Measurements from ENCODE around the gene JCAD.

The JCAD gene

DNA sequence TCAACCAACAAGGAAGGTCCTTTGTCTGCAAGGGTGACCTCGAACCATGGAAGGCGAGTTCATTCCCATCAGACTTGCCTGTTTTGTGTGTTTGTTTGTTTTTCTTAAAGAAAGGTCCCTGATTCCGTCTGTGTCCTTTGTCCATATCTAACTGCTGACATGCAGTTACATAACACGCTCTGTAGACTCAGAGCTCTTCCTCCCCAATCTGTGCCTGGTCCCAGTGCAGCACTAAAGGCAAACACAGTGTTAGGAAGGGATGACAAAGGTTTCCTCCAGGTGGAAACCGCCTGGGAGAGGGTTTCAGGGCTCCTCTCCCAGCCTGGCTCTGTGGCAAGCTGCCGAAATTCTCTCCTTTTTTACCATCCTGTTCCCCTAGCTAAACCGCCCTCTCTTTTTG lies 13.4 kb downstream of the JCAD start:
- DNase-seq (ENCODE audit: low read depth) = no peak

DNA sequence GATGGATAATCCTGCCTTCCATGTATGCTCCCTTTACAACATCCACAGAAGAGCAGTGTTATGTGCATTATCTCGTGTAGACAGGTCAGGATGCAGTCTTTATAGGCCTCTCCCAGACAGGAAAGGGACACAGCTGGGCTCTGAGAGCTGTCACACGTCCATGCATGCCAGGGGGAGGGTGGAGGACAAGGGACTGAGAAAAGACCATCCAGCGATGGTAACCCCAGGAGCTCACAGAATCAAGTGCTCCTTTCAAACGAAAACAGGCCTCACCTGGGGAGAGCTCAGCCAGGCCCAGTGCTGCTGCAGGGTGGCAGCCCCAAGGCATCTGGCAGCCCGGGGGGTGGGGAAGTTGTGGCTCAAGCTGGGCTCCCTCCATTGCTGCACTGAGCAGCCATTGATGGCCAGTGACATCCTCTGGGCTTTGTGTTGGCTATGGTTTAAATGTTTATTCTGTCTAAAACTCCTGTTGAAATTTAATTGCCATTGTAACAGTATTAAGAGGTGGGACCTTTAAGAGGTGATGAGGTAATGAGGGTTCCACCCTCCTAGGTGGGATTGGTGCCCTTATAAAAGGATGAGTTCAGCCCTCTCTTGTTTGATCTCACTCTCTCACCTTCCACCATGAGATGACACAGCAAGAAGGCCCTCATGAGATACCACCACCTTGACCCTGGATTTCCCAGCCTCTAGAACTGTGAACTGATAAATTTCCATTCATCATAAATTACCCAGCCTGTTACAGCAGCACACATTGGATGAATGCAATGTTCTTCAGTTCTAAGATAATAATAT lies 15.7 kb downstream of the JCAD start:
- DNase-seq (ENCODE audit: low read depth) = no peak

DNA sequence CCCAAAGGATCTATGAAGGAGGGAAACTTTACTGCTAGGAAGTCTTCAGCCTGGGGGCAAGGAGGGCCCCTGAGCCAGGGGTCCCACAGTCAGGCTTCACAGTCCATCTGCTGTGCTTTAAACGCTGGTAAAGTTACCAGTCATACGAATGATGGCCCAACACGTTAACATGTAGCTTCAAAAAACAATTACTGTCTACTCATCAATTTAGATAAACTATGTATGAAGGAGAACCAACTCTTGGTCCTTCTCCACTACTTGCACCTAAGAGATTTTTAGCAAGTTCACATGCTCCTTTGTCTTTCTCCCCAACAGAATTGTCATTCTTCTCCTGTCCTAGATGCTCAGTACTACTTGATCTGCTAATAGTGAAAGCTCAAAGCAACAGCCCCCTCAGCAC lies 16.6 kb downstream of the JCAD start:
- DNase-seq (ENCODE audit: low read depth) = no peak

DNA sequence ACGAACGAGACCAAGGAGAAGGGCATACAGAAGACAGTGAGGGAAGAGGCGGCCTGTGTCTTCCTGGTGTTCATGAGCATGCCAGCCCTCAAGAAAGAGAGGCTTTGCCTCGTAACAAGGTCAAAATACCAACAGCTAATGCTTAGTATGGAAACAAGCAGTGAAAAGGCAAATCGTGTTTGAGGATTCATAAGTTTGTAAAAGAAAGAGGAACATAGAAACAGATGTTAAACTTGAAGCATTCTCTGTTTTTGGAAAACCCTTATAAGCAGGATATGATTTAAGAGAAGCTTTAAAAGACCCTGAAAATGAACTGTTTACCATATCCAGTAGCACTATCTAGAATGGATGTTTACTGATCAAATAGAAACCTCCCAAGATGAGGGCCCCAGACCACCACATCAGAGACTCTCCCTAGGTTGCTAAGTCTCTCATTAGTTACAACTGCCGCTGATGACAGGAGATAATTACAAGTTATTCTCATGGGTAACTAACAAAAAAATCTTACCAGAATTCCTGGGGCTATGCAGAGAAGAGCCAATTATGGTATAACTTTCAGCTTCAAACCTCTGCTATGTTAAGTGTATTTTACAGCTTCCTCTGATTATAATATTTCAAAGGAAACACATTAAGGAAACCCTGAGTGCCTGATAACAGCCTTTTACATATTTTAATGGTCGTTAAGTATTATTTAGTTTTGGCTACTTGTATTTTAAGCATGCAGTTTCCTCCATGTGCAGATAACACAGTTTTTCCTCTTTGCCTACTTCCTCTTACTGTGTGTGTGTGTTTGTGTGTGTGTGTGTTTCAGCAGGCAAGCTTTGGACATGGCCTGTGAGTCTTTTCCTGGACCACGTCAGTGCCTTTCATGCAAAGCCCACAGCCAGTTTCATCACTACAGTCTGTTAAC lies 17.9 kb downstream of the JCAD start:
- no peak for DNase-seq (ENCODE audit: low read depth)

DNA sequence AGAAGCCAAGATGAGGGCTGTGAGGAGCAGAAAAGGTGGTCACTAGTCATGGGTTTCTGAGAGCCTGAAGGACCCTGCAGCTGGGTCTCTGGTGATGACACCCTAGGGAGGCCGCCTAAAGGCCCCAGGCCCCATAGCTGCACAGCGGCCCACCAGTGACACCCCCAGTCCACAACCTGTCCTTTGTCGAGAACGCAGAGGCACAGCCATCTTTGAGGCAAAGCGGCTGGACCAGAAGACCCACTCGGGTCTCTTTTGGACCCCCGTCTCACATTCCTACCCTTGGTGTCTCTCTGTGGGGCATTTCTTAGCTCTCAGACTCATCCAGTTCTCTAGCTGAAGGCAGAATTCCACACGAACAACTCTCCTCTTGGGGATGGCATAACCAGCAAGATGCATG lies 18.8 kb downstream of the JCAD start:
- DNase-seq (ENCODE audit: low read depth) = no peak

DNA sequence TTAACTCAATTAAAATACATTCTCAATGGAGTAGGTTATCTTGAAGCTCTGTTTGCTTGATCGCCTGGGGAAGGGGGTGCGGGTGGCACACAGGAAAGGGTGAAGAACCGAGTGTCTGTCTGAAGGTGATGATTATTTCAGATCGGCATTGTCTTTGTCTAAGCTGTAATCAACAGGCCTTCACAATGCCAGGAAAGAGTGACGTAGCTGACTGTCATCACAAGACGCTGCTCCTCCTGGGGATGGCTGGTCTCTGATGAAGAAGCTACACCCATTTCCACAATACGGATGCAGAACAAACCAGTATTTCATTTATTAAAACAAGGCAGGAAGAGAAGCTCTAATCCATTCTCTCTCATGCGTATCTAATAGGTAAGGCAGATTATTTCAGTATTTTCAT lies 19.4 kb downstream of the JCAD start:
- no peak for DNase-seq (ENCODE audit: low read depth)

DNA sequence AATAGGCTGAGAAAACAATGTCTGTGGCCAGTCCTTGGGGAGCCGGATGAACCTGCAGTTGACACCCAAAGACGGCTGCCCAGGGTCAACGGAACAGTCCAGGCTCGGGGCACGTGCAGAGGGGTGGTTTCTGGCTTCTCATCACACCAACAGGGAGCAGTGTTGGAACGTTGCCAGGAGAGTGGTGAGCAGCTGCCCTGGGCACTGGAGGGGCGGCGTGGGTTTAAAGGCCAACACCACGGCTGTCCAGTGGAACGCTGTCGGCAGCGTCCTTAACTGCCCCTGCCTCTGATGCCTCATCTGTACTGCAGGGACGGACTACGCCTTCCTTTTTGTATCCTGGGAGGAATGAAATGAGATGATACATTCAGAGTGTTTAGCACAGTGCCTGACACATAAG lies 19.8 kb downstream of the JCAD start:
- no peak for DNase-seq (ENCODE audit: low read depth)

DNA sequence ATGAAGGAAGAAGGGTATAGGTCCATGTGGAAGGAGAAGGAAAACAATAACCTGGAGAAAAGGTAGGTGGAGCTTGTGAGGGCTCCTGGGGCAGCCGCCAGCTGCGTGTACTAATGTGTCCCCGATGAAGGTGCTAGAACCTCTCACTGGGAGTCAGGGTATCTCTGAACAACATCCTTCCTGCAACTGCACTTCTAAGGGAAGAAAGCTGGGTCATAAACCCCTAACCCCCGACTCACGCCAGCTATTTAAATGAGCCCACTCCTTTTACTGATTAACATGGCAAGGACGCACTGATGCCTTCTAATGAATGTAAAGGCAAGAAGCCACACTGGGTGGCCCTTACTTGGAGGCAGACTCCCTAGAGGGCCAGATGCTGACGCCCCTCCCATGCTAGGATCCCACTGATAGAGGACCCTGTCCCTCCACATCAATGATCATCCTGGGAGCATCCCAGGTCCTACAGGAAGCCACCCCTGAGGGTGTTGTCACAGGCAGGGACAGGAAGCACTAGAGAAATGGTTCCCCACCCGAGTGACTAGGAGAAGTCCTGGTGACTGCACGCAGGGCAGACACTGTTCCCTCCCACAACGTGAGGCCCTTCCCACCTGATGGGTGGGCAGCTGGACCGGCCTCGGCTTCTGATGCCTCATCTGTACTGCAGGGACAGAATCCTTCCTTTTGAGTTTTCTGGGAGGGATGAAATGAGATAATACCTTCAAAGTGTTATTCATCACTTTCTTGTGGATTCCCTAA lies 20.4 kb downstream of the JCAD start:
- no peak for DNase-seq (ENCODE audit: low read depth)

DNA sequence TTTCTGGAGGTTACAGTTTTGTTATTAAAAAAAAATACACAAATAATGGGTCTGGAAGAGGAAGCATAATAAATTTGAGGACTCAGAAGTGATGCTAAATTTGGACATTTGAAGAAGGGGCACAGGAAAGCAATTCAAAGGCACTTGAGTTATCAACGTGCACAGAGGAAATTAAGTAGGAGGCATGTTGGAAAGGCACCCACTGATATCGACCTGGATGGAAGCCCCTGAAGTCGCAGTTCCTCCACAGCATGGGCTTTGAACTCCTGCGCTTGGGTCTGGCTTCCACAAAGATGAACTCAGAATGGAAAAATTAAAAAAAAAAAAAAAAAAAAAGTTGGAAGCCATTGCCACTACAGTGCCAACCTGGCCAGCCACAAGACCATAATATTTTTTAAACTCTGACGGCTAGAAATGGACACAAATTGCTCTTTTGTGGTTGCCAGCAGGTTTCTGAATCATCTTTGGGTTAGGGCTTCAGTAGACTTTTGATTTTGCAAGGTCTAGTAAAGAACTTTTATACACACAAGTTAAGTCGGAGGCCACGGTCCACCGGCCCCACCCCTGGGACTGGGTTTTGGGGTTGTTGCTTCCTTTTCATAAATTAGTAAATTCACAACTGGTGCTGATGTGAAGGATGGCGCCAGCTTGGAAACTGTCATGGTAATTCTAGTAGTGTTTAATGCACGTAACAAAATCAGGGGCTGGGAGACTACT lies 21.6 kb downstream of the JCAD start:
- no peak for DNase-seq (ENCODE audit: low read depth)

DNA sequence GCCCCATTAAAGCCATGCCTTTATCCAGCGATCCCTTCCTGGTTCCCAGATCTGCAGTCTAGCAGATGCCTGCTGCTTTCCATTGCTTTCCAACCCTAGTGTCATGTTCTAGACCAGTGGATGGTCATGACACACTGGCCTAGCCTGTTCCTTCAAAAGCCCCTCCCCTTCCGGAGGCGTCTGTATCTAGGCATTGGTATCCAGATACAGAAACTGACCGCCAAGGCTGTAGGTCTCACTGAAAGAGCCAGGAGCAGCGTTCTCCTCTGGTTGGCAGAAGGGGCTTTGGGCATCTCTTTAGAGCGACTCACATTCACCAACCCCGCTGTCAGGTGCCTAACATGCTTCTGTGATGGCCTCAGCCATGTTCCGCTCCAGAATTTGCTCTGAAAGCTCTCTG lies 22.6 kb downstream of the JCAD start:
- no peak for DNase-seq (ENCODE audit: low read depth)

DNA sequence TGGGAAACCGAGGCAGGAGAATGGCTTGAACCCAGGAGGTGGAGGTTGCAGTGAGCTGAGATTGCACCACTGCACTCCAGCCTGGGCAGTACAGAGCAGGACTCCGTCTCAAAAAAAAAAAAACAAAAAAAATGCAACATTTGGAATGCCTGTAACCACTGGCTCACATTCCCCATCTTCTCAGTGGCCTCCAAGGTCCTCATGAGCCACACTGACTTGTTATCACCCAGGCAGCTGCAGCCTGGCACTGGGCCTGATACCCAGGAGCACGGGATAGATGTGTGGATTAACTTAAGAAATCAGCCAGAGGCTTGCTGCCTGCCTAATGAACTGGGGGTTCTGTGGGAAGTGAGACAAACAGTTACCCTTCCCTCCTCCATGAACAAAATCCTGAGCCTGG lies 23.0 kb downstream of the JCAD start:
- peak; percentile 38 for DNase-seq (ENCODE audit: low read depth)

DNA sequence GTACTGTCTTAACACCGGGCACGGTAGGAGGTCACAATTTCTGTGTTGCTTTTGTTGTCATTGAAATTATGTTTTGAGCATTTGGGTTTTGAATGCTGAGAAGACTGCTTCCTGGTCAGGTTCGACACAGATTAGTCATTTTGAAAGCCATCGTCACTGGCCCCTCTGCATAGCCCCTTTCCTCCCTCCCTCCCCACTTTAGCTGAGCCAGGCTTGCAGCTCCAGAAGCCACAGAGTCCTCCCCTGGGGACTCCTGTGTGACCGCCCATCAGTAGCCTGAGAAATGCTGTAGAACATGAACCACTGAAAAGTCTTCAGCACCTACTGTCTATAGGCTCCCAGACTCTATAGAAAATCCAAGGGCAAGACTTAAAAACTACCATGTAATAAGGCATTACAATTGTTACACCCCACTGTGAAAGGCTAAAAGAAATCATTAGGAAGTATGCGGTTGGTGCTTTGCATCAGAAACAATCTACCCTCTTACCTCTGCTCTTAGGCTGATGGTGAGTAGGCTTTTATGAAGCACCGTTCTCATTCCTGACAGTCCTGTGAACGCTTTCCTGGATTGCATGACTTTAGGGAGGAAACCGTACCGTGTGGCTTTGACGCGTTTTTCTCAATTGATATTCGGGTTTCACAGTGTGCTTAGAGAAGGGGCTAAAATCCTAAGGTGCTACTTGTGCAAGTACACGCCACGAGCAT lies 24.8 kb downstream of the JCAD start:
- no peak for DNase-seq (ENCODE audit: low read depth)

DNA sequence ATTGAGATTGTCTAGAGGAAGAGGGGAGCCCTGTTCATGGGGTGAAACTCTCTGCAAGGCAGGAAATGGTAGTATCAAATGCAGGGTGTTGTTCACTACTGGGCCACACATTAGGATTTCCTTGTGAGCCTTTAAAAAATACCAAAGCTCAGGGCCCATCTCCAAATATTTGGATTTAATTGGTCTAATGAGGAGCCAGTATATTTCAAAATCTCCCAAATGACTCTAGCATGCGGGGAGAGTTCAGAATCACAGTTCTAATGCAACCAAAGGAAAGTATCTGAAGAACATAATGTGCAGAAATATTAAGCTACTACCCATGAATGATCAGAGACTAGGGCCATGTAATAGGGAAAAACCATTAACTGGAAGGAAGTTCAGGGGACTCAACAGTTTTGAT lies 27.3 kb downstream of the JCAD start:
- no peak for DNase-seq (ENCODE audit: low read depth)

DNA sequence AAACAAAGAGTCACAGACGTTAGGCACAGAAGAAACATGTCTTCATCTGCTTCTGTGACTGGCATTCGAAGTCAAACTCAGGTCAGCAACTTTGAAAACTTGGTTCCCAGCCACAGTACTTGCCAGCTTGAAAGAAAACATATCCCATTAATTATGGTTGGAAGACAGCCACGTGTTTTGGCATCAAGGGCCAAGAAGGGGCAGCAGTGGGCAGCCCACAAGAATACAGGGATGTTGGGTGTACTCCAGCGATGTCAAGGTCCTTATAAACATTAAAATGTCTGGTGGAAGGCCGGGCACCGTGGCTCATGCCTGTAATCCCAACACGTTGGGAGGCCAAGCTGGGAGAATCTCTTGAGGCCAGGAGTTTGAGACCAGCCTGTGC lies 29.5 kb downstream of the JCAD start:
- DNase-seq (ENCODE audit: low read depth) = no peak

DNA sequence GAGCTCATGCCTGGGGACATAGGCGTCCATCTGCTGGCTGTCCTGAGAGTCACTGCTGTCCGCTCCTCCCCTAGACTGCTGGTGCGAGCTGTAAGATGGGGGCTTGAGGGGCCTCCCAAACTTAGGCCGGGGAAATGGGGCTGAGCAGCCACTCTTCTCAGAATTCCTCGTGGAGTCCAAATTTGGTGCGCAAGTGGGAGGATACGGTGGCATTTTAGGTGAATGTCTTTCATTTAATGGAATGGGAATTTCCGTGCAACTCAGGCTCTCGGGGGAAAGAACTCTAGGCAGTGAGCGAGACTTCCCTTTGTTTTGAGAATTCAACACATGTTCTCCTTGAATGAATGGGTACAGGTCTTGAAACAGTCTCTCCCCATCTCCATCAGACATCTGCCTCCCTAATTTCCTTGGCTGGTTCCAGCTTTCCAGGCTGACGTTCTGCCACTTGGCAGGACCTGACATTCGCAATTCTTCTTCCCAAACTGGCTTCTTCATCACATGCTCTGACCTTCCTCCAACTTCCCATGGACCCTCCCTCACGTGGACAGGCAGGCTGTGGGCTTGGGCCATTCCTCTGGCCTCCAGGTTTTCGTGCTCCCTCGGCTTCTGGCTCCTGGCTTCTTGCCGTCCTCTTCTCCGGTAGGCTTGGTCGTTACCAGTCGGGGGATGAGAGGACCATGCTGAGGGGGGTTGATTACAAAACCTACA lies 30.1 kb downstream of the JCAD start:
- DNase-seq (ENCODE audit: low read depth) = no peak

DNA sequence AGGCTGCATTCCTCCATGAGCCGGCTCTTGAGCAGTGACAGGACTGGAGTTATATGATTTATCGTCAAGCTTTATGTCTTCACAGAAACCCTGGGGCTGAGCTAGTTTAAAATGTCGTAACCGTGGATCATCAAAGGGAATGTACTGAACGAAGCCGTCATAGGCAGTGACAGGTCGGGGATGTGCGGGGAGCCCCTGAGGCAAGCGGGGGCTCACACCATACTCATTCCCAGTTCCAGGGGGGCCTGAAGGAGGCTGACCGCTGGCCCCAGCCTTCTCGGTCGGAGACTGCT lies 30.7 kb downstream of the JCAD start:
- peak; percentile 17 for DNase-seq (ENCODE audit: low read depth)

DNA sequence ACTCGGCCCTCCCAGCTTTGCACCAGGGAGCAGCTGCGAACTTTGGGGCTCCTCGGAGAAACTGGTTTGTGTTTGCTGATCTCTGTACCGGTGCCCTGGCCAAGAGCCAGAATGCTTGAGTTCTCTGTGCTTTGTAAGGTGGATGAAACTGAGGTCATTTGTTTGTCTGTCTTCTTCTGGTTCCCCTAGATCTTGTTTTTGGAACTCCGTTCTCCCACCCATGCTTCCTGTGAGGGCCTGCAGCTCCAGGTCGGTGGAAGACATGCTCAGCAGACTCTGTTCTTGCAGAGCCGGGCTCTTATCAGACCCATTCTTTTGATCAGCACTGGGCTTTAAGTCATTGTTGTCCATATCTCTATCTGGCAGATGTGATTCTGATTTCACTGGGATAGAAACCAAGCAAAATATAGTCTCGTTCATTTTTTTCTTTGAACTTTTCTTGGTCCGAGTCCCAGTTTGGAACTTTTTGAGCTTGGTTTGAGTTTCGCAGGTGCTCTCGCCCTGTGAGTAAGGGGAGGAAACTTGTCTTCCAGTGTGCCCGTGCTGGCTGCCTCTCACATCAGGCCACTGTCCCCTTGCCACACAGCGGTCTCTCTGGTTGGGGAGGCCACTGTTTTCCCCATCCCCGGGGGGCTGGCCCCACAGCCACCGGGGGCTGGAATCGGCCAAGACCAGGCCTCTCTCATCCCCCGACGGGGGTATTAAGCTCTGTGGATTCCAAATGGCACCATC lies 31.2 kb downstream of the JCAD start:
- DNase-seq (ENCODE audit: low read depth) = peak; percentile 59

DNA sequence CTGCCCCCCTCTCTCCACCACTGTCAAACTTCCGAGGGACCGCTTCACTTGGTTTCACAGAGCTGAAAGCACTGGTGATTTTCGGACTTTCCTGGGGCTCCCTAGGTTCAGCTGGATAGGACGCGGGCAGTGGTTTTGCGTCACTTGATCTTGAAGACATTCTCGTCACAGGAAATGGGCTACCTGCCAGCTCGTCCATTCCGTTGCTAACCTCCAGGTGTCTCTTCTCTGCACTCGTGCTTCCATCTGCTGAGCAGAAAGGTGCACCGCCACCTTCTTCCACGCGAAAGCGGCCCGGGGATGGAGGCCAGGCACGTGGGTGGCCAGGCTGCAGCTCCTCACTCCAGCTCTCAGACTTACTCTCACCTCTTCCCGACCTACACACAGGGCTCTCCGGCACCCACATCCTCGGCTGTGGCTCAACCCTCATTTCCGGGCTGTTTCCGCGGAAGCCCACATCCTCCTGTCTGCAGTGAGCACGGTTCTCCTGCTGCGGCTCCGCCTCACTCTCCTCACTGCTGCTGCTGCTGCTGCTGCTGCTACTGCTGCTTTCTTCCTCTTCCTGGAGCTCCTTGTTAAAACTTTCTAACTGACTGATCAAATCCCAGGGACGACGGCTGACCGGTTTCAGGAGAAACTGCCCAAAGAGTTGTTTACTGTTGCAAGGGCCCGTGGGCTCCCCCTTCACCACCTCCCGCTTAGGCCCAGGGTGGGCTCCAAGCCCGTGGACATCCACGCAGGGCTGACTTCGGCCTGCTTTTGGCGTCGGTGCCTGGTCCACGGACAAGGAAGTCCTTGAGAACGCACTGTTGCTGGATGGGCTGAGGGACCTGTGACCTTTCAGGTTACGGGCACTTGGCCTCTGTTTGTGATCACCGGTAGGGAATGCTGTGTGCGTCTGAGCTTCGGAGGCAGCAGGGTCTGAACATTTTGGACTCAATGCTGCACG lies 32.1 kb downstream of the JCAD start:
- DNase-seq (ENCODE audit: low read depth) = peak; percentile 59

DNA sequence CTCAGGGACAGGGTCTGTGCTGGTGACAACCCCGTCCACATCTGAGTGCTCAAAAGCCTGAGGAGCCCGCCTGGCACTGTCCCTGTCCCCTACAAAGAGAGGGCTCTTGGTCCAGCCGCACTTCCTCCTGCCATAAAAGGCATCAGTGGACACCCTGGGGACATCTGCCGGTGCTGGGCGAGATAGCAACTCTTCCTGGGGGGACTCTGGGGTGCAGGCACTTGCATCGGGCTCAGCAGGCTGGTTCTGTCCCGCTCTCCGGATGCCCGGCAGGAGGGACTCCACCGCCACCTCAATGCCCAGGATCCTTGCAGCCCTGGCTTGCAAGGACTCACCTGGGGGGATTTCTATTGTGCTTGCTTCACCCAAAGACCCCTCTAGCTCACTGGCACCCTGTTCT lies 32.8 kb downstream of the JCAD start:
- no peak for DNase-seq (ENCODE audit: low read depth)
